Skeletal muscle satellite cell (primary cell): ENCODE data around the gene ZBTB20.

Experiments
- H3K27me3 ChIP-seq: 2 replicates; pipeline ENCODE4 v1.7.0; 2013; ENCODE audit warnings: low read length; ENCODE audit not compliant: control insufficient read depth, insufficient read depth
- H3K36me3 ChIP-seq: 2 replicates; pipeline ENCODE4 v1.7.0; 2013; ENCODE audit warnings: mild to moderate bottlenecking, control low read depth, low read length; ENCODE audit not compliant: insufficient read depth
- H3K4me1 ChIP-seq: 2 replicates; pipeline ENCODE4 v1.7.0; 2013; ENCODE audit warnings: low read length; ENCODE audit not compliant: control insufficient read depth, insufficient read depth
- H3K4me2 ChIP-seq: 2 replicates; pipeline ENCODE4 v1.7.0; 2013; ENCODE audit warnings: mild to moderate bottlenecking, low read length
- H3K4me3 ChIP-seq: 2 replicates; pipeline ENCODE4 v1.7.0; 2013; ENCODE audit warnings: low read length
- H3K9ac ChIP-seq: 2 replicates; pipeline ENCODE4 v1.7.0; 2013; ENCODE audit warnings: mild to moderate bottlenecking, low read depth, low read length, moderate library complexity
- H3K9me3 ChIP-seq: replicated peaks from 2 replicates; pipeline ENCODE4 v1.7.0; 2013; ENCODE audit warnings: mild to moderate bottlenecking, control low read depth, low read length

Gene ZBTB20

GRCh38 chr3:114401346-114401745 is 745.7 kb downstream of the ZBTB20 start:
- Histone ChIP-seq H3K4me3 (no peak overlapping the region), H3K27me3 (no peaks in the 10 kb centered on the region), H3K9ac (no peak overlapping the region), H3K4me2 (no peak overlapping the region), H3K4me1 (peaks cover 21% of the 10 kb centered on the region), H3K36me3 (no peaks in the 10 kb centered on the region), H3K9me3 (no peaks in the 10 kb centered on the region)

GRCh38 chr3:114400371-114400770 is 746.7 kb downstream of the ZBTB20 start:
- no peaks in the 10 kb centered on the region for H3K9me3 ChIP-seq
- peaks cover 16% of the 10 kb centered on the region for H3K4me1 ChIP-seq
- H3K4me3 ChIP-seq, result peak overlapping the region; percentile 5
- peak overlapping the region; percentile 39 for H3K4me2 ChIP-seq
- no peaks in the 10 kb centered on the region for H3K36me3 ChIP-seq
- H3K9ac ChIP-seq, result no peak overlapping the region
- H3K27me3 ChIP-seq, result no peaks in the 10 kb centered on the region

GRCh38 chr3:114394551-114394950 is 752.5 kb downstream of the ZBTB20 start:
- no peaks in the 10 kb centered on the region for H3K36me3 ChIP-seq
- H3K4me2 ChIP-seq, result no peak overlapping the region
- no peaks in the 10 kb centered on the region for H3K9me3 ChIP-seq
- H3K27me3 ChIP-seq, result no peaks in the 10 kb centered on the region
- H3K4me1 ChIP-seq, result peaks cover 4% of the 10 kb centered on the region
- H3K4me3 ChIP-seq, result no peak overlapping the region
- H3K9ac ChIP-seq, result no peak overlapping the region

- H3K9me3 ChIP-seq, result no peaks in the 10 kb centered on the region
- H3K27me3 ChIP-seq, result no peaks in the 10 kb centered on the region
- H3K4me2 ChIP-seq, result peak overlapping the region; percentile 42
- H3K4me1 ChIP-seq, result peaks cover 4% of the 10 kb centered on the region
- peaks cover under 1% of the 10 kb centered on the region for H3K36me3 ChIP-seq
- no peak overlapping the region for H3K4me3 ChIP-seq
- no peak overlapping the region for H3K9ac ChIP-seq
Observed at GRCh38 chr3:114393367-114394072, 753.6 kb downstream of the ZBTB20 start.

- Histone ChIP-seq H3K9me3 (no peaks in the 10 kb centered on the region), H3K9ac (no peak overlapping the region), H3K36me3 (peaks cover 3% of the 10 kb centered on the region), H3K4me3 (no peak overlapping the region), H3K4me1 (peaks cover 4% of the 10 kb centered on the region), H3K4me2 (no peak overlapping the region), H3K27me3 (no peaks in the 10 kb centered on the region)
Observed at GRCh38 chr3:114392831-114393230, 754.3 kb downstream of the ZBTB20 start.

- H3K4me1 ChIP-seq, result peaks cover 14% of the 10 kb centered on the region
- no peaks in the 10 kb centered on the region for H3K9me3 ChIP-seq
- H3K36me3 ChIP-seq, result peaks cover 3% of the 10 kb centered on the region
- no peak overlapping the region for H3K4me2 ChIP-seq
- H3K9ac ChIP-seq, result no peak overlapping the region
- no peak overlapping the region for H3K4me3 ChIP-seq
- H3K27me3 ChIP-seq, result no peaks in the 10 kb centered on the region
Observed at GRCh38 chr3:114389156-114389555, 757.9 kb downstream of the ZBTB20 start.

GRCh38 chr3:114384558-114384903 is 762.6 kb downstream of the ZBTB20 start:
- Histone ChIP-seq H3K4me2 (peak overlapping the region; percentile 78), H3K4me3 (peak overlapping the region; percentile 64), H3K27me3 (no peaks in the 10 kb centered on the region), H3K9ac (peak overlapping the region; percentile 83), H3K36me3 (peaks cover 3% of the 10 kb centered on the region), H3K9me3 (no peaks in the 10 kb centered on the region), H3K4me1 (peaks cover 31% of the 10 kb centered on the region)

GRCh38 chr3:114383875-114384557 is 763.1 kb downstream of the ZBTB20 start:
- Histone ChIP-seq H3K36me3 (peaks cover 3% of the 10 kb centered on the region), H3K9me3 (no peaks in the 10 kb centered on the region), H3K27me3 (no peaks in the 10 kb centered on the region), H3K4me3 (peak overlapping the region; percentile 64), H3K9ac (peak overlapping the region; percentile 83), H3K4me2 (peak overlapping the region; percentile 78), H3K4me1 (peaks cover 34% of the 10 kb centered on the region)

GRCh38 chr3:114380233-114380651 is 766.8 kb downstream of the ZBTB20 start:
- Histone ChIP-seq H3K4me1 (peaks cover 43% of the 10 kb centered on the region), H3K27me3 (no peaks in the 10 kb centered on the region), H3K9me3 (no peaks in the 10 kb centered on the region), H3K9ac (peak overlapping the region; percentile 51), H3K36me3 (peaks cover 5% of the 10 kb centered on the region), H3K4me3 (peak overlapping the region; percentile 6), H3K4me2 (peak overlapping the region; percentile 31)

GRCh38 chr3:114379266-114379665 is 767.8 kb downstream of the ZBTB20 start:
- Histone ChIP-seq H3K4me3 (no peak overlapping the region), H3K9me3 (no peaks in the 10 kb centered on the region), H3K4me2 (no peak overlapping the region), H3K9ac (no peak overlapping the region), H3K36me3 (peaks cover 5% of the 10 kb centered on the region), H3K4me1 (peaks cover 34% of the 10 kb centered on the region), H3K27me3 (no peaks in the 10 kb centered on the region)

- Histone ChIP-seq H3K4me3 (no peak overlapping the region), H3K27me3 (no peaks in the 10 kb centered on the region), H3K4me2 (no peak overlapping the region), H3K4me1 (peaks cover 30% of the 10 kb centered on the region), H3K36me3 (peaks cover 5% of the 10 kb centered on the region), H3K9me3 (no peaks in the 10 kb centered on the region), H3K9ac (no peak overlapping the region)
Observed at GRCh38 chr3:114378760-114379159, 768.3 kb downstream of the ZBTB20 start.

GRCh38 chr3:114377426-114377825 is 769.7 kb downstream of the ZBTB20 start:
- Histone ChIP-seq H3K36me3 (peaks cover 5% of the 10 kb centered on the region), H3K9ac (no peak overlapping the region), H3K4me1 (peaks cover 26% of the 10 kb centered on the region), H3K27me3 (no peaks in the 10 kb centered on the region), H3K4me3 (no peak overlapping the region), H3K4me2 (no peak overlapping the region), H3K9me3 (no peaks in the 10 kb centered on the region)
